ENCODE measurements around the gene CYP4A22.
"Not testable (repeated sequence)": the region's sequence is repeated elsewhere in the genome, so short reads cannot be mapped to it uniquely, and the experiment has no call there.

Gene CYP4A22

GRCh38 chr1:47184822-47185677 lies 47.8 kb downstream of the CYP4A22 start:
- no peak for DNase-seq (ENCODE audit: low read depth in 4 of 4, low spot score in 1 of 4)

GRCh38 chr1:47186267-47187185 lies 49.3 kb downstream of the CYP4A22 start:
- no peak for DNase-seq (ENCODE audit: low read depth in 4 of 4, low spot score in 1 of 4)

GRCh38 chr1:47187231-47187925 lies 50.1 kb downstream of the CYP4A22 start:
- no peak for DNase-seq (ENCODE audit: low read depth in 4 of 4, low spot score in 1 of 4)

DNA sequence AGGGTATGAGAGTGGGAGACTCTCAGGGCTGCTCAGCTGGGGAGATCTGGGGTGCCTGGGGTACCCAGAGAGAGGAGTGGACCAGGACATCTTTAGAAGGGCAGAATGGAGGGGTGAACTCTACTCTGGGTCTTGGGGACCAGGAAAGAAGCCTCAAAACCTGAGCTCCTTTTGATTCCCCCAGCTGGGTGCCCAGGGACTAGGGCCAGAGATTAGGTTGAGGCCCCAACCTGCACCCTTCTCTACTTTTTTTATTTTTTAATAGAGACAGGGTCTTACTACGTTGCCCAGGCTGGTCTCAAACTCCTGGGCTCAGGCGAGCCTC lies 50.6 kb downstream of the CYP4A22 start:
- no peak for DNase-seq (ENCODE audit: low read depth in 4 of 4, low spot score in 1 of 4)

DNA sequence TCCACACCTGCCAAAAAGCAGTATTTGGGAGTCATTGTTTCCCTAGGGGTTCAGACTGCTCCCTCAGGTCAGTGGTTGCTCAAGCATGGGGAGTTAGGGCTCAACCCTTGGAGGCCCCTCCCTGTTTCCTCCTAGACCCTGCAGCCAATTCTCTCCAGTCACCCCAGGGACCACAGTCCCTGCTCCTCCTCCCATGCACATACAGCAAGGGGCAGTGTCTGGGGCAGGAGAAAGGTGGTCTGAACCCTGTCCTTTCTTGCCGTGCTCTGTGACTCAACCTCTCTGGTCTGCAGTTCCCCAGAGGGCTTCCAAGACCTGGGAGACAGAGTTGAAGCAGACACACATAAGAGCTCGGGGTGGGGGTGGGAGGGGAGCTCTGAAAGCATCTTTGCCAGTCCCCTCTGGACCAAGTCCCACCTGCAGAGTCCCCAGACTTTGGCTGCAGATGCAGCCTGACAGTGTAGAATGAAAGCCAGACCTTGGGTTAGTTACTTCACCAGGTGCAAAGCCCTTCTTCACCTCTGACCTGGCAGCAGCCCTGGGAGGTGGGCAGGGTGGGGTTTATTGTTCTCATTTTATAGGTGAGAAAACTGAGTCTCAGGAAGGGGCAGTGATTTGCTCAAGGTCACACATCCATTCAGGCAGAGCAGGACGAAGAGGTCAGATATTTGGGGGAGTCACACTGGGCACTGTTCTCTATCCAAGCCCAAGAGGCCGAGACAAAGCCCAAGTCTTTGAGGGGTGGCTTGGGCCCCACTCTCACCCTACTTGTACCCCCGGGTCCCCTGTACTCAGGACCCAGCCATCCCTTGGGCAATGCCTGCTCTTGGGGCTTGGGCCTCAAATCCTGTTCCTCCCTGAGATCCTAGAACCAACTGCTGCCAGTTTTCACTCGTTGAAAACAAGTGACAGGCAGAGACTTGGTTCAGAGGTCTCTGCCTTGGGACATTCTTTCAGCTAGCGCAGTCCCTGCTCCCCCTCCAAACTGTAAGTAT lies 51.8 kb downstream of the CYP4A22 start:
- DNase-seq (ENCODE audit: low read depth in 4 of 4, low spot score in 1 of 4) = no peak

GRCh38 chr1:47189844-47190508 lies 52.7 kb downstream of the CYP4A22 start, which contains the start of gene PDZK1IP1:
TSS of gene PDZK1IP1 (minus strand) at chr1:47190036. CDS start at chr1:47189932, 104 bp downstream.
- DNase-seq (ENCODE audit: low read depth in 4 of 4, low spot score in 1 of 4) = no peak

DNA sequence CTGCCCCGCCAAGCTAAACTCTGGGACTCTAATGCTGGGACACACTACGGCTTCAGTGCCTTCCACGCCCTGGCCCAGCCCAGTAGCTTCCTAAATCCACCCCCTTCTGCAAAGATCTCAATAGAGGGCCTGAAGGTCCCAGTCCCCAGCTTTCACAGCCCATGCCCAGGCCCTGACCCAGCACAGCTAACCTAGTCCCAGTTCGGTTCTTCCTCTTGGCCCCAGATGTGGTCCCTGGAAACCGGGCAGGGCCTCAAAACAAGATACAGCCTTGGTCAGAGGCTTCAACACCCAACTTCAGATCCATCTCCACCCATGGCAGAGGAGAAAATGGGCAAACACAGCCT lies 53.2 kb downstream of the CYP4A22 start:
- DNase-seq (ENCODE audit: low read depth in 4 of 4, low spot score in 1 of 4) = no peak

GRCh38 chr1:47190857-47191256 lies 53.6 kb downstream of the CYP4A22 start:
- DNase-seq (ENCODE audit: low read depth in 4 of 4, low spot score in 1 of 4) = no peak

DNA sequence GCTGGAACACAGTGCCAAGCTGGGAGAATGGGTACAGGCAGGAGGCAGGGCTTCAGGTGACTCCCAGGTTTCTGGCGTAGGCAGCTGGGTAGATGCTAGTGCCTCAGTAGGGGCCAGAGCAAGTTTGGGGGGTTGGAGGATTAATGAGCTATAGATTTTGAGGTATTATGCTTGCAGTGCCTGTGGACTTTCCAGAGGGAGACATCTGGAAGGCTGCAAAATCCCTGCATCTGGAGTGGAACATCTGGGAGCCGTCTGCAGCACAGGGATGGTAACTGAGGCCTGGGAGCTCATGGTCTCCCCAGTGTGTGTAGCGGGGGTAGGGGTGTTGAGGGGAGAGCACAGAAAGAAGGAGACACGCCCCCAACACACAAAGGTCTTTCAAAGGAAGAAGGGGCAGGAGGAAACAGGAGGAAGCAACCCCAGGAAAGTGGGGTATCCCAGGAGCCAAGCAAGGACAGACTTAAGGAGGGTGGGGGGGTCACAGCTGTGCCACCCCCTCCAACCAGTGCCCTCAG lies 54.8 kb downstream of the CYP4A22 start:
- DNase-seq (ENCODE audit: low read depth in 4 of 4, low spot score in 1 of 4) = no peak

- peak; percentile 21 to 56 (median 50) for DNase-seq (ENCODE audit: low read depth in 4 of 4, low spot score in 1 of 4)
These were observed 55.5 kb downstream of the CYP4A22 start for GRCh38 chr1:47192458-47193384.

DNA sequence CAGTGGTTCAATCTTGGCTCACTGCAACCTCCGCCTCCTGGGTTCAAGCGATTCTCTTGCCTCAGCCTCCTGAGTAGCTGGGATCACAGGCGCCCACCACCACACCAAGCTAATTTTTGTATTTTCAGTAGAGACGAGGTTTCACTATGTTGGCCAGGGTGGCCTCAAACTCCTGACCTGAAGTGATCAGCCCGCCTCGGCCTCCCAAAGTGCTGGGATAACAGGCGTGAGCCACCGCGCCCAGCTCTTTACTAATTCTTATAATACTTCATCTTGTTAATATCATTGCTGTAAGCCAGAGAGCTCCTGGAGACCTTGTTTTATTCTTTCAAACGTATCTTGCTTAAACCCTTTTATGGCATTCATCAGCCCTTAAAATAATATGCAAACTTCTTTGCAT lies 56.3 kb downstream of the CYP4A22 start:
- DNase-seq (ENCODE audit: low read depth in 4 of 4, low spot score in 1 of 4) = not testable (repeated sequence)

DNA sequence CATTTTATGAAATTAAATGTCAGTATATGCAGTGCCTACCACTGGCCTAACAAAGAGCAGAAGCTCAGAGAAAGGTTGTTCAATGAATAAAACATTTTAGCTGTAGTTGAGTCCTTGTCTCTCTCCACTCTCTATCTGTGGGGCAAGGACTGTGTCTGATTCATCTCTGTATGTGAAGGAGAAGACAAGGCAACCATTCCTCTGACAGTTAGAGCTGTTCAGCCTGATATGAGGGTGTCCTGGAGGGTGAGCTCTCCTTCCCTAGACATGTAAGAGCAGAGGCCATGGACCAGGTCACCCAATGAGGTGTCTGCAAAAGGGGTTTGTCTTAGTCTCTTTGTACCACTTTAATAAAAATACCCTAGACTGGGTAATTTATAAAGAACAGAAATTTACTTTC lies 57.1 kb downstream of the CYP4A22 start:
- no peak for DNase-seq (ENCODE audit: low read depth in 4 of 4, low spot score in 1 of 4)

- not testable (repeated sequence) for DNase-seq (ENCODE audit: low read depth in 4 of 4, low spot score in 1 of 4)
These were observed 58.7 kb downstream of the CYP4A22 start for GRCh38 chr1:47195981-47196380.

DNA sequence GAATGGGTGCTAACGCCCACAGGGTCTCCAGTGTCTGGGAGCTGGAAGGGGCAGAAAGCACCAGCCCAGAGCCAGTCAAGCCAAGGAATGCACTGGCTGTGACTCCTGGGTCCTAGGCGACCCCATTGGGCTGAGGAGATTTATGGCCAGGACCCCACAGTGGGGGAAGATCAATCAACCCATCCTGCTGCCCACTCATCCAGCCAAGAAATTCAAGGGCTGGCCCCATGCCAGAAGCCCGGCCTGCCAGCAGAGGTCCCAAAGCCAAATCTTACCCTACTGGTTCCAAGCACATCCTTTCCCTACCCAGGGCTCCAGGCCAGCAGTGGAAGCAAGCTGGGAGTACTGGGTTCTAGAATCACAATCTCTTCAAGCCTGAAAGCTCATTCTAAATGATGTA lies 59.4 kb downstream of the CYP4A22 start:
- DNase-seq (ENCODE audit: low read depth in 4 of 4, low spot score in 1 of 4) = no peak

DNA sequence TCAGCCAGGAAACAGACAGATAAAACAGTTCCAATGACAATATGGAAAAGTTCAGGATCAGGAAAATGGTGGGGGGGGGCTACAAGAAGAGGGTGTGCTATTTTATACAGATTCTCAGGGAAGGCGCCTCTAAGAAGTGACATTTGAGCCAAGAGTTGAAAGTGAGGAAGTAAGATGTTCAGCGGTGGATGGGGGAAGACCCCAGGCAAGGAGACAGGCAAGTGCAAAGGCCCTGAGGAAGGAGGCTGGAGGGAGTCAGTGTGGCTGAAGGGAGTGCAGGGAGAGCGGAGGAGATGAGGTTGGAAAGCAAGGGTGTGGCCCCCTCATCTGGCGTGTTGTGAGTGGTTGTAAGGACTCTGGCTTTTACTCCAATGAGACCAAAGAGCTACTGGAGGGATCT lies 61.0 kb downstream of the CYP4A22 start:
- DNase-seq (ENCODE audit: low read depth in 4 of 4, low spot score in 1 of 4) = no peak

All from stimulated activated CD4-positive, alpha-beta T cell treated with anti-CD3 and anti-CD28 coated beads, Interleukin-1b, Interleukin-23, amount 100 ng/mL, for 24 hours (primary cell).